NCI-H2107 (cell line): ENCODE measurements around the gene SEC24D.

ENCODE experiments used
- DNase-seq: peaks from one replicate; lab custom pipeline; 2025; lab: John Stamatoyannopoulos, UW

The SEC24D gene

DNA sequence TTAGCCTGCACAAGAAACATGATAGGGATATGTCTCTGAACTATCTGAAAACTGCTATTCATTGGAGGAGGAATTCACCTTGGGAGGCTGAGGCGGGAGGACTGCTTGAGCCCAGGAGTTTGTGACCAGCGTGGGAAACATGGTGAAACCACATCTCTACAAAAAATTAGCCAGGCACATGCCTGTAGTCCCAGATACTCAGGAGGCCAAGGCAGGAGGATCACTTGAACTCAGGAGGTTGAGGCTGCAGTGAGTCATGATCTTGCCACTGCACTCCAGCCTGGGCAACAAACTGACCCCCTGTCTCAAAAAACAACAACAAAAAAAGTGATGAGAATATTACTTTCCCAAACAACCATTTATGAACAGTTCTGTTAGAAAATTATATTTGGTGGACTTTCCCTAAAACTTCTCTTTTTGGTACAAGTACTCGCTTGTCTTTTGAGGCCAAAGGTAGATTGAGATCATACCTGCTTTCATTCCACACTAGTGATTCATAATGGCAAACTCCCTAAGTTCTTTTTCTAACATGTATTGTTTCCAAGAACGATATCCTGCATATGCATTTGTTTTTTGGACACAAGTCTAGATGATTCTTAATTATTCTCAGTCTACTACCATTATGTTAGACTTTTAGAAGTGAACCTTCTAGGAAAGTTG, 117.3 kb downstream of the SEC24D start:
- no peak for DNase-seq

DNA sequence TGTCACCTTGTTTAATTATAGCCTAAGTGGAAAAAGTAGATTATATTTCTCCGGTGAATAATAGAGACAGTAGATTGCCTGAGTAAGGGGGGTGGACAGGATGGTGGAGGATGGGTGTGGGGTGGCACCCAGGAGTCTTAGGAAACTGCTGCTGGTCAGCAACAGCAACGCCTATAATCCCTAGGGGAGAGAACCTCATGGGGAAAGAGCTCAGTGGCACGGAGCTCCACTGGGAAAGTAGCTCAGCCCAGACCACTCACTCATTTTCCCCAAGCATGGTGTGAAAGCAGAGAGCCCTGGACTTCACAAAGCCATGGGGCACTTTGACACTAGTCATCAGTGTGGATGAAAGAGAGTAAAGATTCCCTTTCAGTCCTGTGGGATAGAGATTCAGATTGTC, 119.6 kb downstream of the SEC24D start:
- no peak for DNase-seq

DNA sequence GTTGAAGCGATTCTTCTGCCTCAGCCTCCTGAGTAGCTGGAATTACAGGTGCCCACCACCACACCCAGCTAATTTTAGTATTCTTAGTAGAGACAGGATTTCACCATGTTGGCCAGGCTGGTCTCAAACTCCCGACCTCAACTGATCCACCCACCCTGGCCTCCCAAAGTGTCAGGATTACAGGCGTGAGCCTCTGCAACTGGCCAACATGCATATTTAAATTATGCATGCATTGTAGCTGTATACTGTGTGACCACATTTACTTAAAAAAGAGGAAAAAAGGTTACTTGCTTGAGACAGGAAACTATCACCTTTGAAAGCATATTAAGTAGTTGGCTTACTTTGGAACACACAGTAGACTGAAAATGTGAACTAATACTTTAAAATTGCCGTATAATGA, 121.2 kb downstream of the SEC24D start:
- no peak for DNase-seq

DNA sequence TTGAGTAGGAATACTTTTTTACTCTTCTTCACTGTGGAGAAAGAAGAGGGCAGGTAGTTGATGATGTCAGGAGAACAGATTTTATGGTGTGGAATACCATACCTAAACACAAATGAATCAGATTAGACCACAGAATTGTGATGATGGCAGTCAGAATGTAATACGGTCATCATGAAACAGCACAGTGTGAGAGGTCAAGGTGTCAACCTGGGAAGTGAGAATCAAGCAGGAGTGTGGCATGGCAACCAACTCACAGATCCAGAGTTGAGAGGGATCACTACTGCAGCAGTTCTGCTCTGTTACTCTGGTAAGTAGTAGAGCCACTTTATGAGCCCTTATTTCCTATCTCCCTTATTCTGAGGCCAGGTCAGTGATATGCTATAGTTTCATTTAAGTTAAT, 123.1 kb downstream of the SEC24D start:
- DNase-seq: no peak

DNA sequence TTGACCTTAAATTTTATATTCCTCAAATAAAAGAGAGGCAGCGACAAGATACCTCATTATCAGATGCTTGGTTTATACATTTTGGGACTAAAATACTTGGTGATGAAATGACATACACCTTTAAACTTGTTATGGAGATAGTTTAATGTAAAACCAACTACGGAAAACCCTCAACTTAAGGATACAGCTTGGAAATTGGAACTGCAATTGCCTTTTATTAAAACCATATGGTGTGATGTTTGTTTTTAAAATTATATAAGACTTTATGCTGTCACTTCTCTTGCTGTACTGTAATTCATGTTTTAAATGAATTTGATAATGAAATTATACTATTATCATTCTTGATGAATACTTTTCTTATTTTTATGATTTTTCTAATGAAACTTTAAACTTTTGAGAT, 124.9 kb downstream of the SEC24D start:
- no peak for DNase-seq

DNA sequence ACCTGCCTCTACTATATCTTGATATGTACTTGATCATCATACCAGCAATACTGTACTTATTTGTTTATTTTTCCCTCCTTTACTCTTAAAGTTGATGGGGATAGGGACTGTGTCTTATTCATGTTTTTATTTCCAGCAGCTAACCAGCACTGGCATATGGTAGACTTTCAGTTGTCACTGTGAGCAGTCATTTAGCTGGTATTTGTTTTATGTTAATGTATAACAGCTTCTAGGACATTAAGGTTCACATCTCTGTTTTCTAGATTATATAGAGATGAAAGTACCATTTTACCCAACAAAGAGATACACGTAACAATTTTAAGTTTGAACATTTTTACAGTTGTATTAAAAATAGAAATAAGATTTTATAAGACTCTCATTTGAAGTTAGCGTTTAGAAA, 132.8 kb downstream of the SEC24D start:
- no peak for DNase-seq

DNA sequence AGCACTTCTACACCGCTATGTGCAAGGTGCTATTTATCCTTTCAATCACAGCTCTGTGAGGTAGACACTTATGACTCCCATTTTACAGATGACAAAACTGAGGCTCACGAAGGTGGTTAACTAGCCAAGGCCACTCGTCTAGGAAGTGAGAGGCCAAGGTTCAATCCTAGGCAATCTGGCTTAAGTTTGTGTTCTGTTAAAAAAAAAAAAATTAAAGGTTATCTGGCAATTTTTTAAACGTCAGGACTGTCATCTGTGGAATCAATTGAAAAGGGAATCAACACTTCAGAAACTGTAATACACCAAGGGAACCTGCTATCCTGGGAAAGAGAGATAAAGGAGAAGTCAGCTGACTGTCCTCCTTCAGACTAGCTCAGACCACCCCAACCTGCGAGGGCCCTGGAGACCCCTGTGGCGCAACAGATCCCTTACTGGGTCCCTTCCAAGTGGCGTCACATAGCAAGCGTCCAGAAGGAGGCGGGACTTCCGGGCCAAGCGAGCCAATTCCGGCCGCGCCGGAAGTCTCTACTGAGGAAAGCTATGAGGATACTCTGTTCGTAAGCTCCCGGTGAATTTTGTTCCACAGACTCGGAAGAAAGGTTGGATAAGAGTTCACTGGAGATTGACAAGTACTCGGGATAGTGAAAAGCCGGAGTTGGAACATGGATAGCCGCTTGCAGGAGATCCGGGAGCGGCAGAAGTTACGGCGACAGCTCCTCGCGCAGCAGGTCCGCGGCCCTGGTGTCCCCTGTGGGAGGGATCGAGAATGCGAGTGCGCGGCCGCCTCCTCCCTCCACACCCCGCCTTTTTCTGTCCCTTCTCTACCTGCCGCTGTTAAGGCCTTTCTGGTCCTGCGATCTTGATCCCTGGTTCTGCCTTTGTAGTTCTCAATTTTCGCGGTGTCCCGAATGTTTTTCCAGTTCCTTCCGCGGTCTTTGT, 150.8 kb downstream of the SEC24D start, which contains the start of gene METTL14:
METTL14 (plus strand) TSS at position 520 of the 939 bp plus-strand sequence; CDS start at position 663, 143 bp downstream.
- peak; percentile 51 for DNase-seq

DNA sequence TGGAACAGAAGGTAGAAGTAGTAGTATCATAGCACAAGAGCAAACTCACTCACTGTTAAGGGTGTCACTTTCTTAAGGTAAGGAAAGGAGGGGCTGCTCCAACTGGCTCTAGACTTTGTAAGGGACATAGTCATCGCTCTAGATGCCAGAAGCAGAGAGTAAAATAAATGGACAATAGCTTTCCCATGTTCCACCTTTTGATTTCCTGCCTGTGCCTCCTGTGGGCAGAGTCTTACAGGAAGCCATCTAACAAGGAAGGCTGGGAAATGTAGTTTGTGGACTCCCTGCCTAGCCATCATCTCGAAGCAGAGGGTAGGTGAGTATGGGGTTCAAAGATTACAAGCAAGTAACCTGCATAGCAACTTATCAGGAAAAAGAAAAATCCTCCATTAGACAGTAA, 152.4 kb downstream of the SEC24D start:
- no peak for DNase-seq

DNA sequence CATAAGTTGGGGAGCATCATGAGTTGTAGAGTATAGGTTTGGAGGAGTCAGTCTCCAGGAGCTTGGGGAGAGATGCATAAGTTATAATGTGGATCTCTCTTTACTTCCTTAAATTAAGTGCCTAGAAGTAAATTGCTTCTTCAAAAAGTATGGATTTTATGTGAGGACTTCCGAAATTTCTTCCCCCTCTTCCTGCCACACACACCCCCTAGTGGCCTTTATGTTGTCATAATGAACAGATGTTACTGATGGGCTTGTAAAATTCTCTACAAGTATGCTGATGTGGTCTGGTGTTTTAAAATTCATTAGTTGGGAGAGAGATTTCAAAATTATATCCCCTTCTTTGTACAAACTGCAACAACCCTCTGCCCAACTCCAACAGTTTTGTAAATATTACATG, 153.0 kb downstream of the SEC24D start:
- no peak for DNase-seq

DNA sequence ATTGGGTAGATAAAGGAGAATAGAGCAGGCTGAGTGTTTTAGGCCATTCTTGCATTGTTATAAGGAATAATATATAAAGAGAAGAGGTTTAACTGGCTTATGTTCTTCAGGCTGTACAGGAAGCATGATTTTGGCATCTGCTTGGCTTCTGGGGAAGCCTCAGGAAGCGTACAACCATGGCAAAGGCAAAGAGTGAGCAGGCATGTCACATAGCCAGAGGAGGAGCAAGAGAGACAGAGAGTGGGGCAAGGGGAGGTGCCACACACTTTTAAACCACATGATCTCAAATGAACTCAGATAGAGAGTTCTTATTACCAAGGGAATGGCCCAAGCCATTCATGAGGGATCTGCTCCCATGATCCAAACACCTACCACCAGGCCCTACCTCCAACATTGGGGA, 155.1 kb downstream of the SEC24D start:
- DNase-seq: no peak

DNA sequence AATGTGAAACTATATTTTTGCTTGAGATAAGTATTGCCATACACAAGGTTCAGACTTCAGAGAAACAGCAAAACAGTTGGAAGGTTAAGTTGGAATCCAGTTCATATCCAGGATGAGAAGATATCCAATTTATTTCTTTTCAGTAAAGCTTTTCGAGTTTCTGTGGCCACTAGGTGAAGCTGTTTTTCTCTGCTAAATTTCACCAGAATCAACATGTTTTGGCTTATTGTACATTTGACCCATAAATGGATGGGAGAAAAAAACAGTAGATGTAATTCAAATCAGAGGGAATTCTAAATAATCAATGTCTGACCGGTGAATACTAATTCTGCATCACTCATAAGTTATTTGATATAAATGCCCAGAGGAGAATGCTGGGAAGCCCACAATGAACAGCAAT, 159.8 kb downstream of the SEC24D start:
- DNase-seq: no peak
